ENCODE results near the gene CCDC102B.
"Not testable (repeated sequence)": the region's sequence is repeated elsewhere in the genome, so short reads cannot be mapped to it uniquely, and the experiment has no call there.

CCDC102B gene

GRCh38 chr18:68915061-68915460 lies 117.2 kb downstream of the CCDC102B start:
- no peak for DNase-seq (ENCODE audit: low read depth)

- no peak for DNase-seq (ENCODE audit: low read depth)
These were observed 118.9 kb downstream of the CCDC102B start for GRCh38 chr18:68916734-68917133.

GRCh38 chr18:68918216-68918615 lies 120.3 kb downstream of the CCDC102B start:
- no peak for DNase-seq (ENCODE audit: low read depth)

- DNase-seq (ENCODE audit: low read depth) = no peak
These were observed 122.0 kb downstream of the CCDC102B start for GRCh38 chr18:68919900-68920299.

- no peak for DNase-seq (ENCODE audit: low read depth)
These were observed 124.5 kb downstream of the CCDC102B start for GRCh38 chr18:68922392-68922791.

- DNase-seq (ENCODE audit: low read depth) = no peak
These were observed 127.4 kb downstream of the CCDC102B start for GRCh38 chr18:68925268-68925667.

- DNase-seq (ENCODE audit: low read depth) = no peak
These were observed 131.1 kb downstream of the CCDC102B start for GRCh38 chr18:68928762-68929675.

- DNase-seq (ENCODE audit: low read depth) = no peak
These were observed 137.8 kb downstream of the CCDC102B start for GRCh38 chr18:68935686-68936085.

- no peak for DNase-seq (ENCODE audit: low read depth)
These were observed 139.2 kb downstream of the CCDC102B start for GRCh38 chr18:68937029-68937599.

- DNase-seq (ENCODE audit: low read depth) = no peak
These were observed 142.2 kb downstream of the CCDC102B start for GRCh38 chr18:68940039-68940438.

GRCh38 chr18:68940754-68941153 lies 142.9 kb downstream of the CCDC102B start:
- no peak for DNase-seq (ENCODE audit: low read depth)

GRCh38 chr18:68942230-68942629 lies 144.3 kb downstream of the CCDC102B start:
- DNase-seq (ENCODE audit: low read depth) = no peak

GRCh38 chr18:68943861-68944260 lies 146.0 kb downstream of the CCDC102B start:
- DNase-seq (ENCODE audit: low read depth) = not testable (repeated sequence)

GRCh38 chr18:68944330-68944729 lies 146.4 kb downstream of the CCDC102B start:
- DNase-seq (ENCODE audit: low read depth) = no peak

- no peak for DNase-seq (ENCODE audit: low read depth)
These were observed 146.9 kb downstream of the CCDC102B start for GRCh38 chr18:68944826-68945225.

- DNase-seq (ENCODE audit: low read depth) = no peak
These were observed 150.7 kb downstream of the CCDC102B start for GRCh38 chr18:68948622-68949021.

- no peak for DNase-seq (ENCODE audit: low read depth)
These were observed 156.9 kb downstream of the CCDC102B start for GRCh38 chr18:68954738-68955137.

GRCh38 chr18:68956650-68957049 lies 158.8 kb downstream of the CCDC102B start:
- DNase-seq (ENCODE audit: low read depth) = no peak

GRCh38 chr18:68960355-68960754 lies 162.5 kb downstream of the CCDC102B start:
- no peak for DNase-seq (ENCODE audit: low read depth)

- DNase-seq (ENCODE audit: low read depth) = no peak
These were observed 164.7 kb downstream of the CCDC102B start for GRCh38 chr18:68962623-68963022.

GRCh38 chr18:68965817-68966216 lies 167.9 kb downstream of the CCDC102B start:
- DNase-seq (ENCODE audit: low read depth) = no peak

- DNase-seq (ENCODE audit: low read depth) = no peak
These were observed 171.1 kb downstream of the CCDC102B start for GRCh38 chr18:68969027-68969426.

- no peak for DNase-seq (ENCODE audit: low read depth)
These were observed 174.3 kb downstream of the CCDC102B start for GRCh38 chr18:68972176-68972575.

GRCh38 chr18:68979737-68980136 lies 181.9 kb downstream of the CCDC102B start:
- DNase-seq (ENCODE audit: low read depth) = no peak
